Fibroblast of mammary gland (primary cell): ENCODE measurements around the gene PGM2.

Source experiments
- DNase-seq: peaks from one replicate; pipeline ENCODE4 v3.0.0-alpha.2; 2010; ENCODE audit warnings: low read depth
- H3K4me3 ChIP-seq: 2 replicates; pipeline ENCODE4 v1.5.1; 2011; ENCODE audit warnings: low read depth, mild to moderate bottlenecking, low read length, moderate library complexity; ENCODE audit not compliant: control insufficient read depth
- CTCF ChIP-seq: conservative IDR thresholded peaks from 2 replicates; pipeline ENCODE4 v1.5.1; 2011; ENCODE audit warnings: low read depth, low read length, inconsistent platforms; ENCODE audit not compliant: control insufficient read depth, insufficient read depth

Gene PGM2

GRCh38 chr4:37884855-37885487 is 58.5 kb downstream of the PGM2 start:
- no peak overlapping the region for H3K4me3 ChIP-seq
- no peak for DNase-seq
- TF ChIP-seq CTCF, result no peak

- no peak overlapping the region for H3K4me3 ChIP-seq
- no peak for TF ChIP-seq CTCF
- DNase-seq, result no peak
These were observed 59.0 kb downstream of the PGM2 start for GRCh38 chr4:37885496-37885895.

GRCh38 chr4:37889849-37890800 is 63.6 kb downstream of the PGM2 start:
- DNase-seq, result peak; percentile 7
- H3K4me3 ChIP-seq, result peak overlapping the region; percentile 57
- no peak for TF ChIP-seq CTCF

GRCh38 chr4:37890801-37891259 is 64.3 kb downstream of the PGM2 start, which contains the start of gene TBC1D1:
Gene TBC1D1, plus strand, starts transcription at chr4:37891084. Its CDS starts 11,012 bp downstream, at chr4:37902096.
- peak within 1 kb of the TSS; percentile 57 for H3K4me3 ChIP-seq

GRCh38 chr4:37891260-37892159 is 65.0 kb downstream of the PGM2 start:
- peak; percentile 13 for DNase-seq
- peak overlapping the region; percentile 57 for H3K4me3 ChIP-seq
- no peak for TF ChIP-seq CTCF

More at GRCh38 chr4:37890801-37891259, 64.3 kb downstream of the PGM2 start, which contains the start of gene TBC1D1:
- no peak for DNase-seq
- no peak for TF ChIP-seq CTCF

- no peak for DNase-seq
- TF ChIP-seq CTCF, result no peak
- no peak overlapping the region for H3K4me3 ChIP-seq
These were observed 66.2 kb downstream of the PGM2 start for GRCh38 chr4:37892641-37893040.
